Muscle layer of colon (tissue), 2 donors: Measurements from ENCODE around the gene MCF2L2.

ENCODE experiments used
- H3K27ac ChIP-seq: one replicate; pipeline ENCODE4 v1.7.0; 2013; ENCODE audit warnings: low read depth, mild to moderate bottlenecking, low read length, moderate library complexity
- H3K27me3 ChIP-seq, 2 donors: one replicate each; pipeline ENCODE4 v1.7.0; 2013; ENCODE audit warnings: low read length in 2 of 2, mild to moderate bottlenecking in 2 of 2; ENCODE audit not compliant: insufficient read depth in 2 of 2, control insufficient read depth in 1 of 2
- H3K36me3 ChIP-seq: one replicate; pipeline ENCODE4 v1.7.0; 2013; ENCODE audit warnings: mild to moderate bottlenecking, low read length; ENCODE audit not compliant: insufficient read depth
- H3K4me1 ChIP-seq: one replicate; pipeline ENCODE4 v1.7.0; 2013; ENCODE audit warnings: mild to moderate bottlenecking, low read length; ENCODE audit not compliant: insufficient read depth
- H3K4me3 ChIP-seq, 2 donors: one replicate each; pipeline ENCODE4 v1.7.0; 2013; ENCODE audit warnings: low read length in 2 of 2, low read depth in 1 of 2, mild to moderate bottlenecking in 1 of 2, moderate library complexity in 1 of 2
- H3K9ac ChIP-seq: one replicate; pipeline ENCODE4 v1.7.0; 2013; ENCODE audit warnings: low read length
- H3K9me3 ChIP-seq: one replicate; pipeline ENCODE4 v1.7.0; 2013; ENCODE audit warnings: mild to moderate bottlenecking, low read length
- donor health status: abdominal sarcoma.
- donor health status: Adenocarcinoma of cecum.

MCF2L2 gene

GRCh38 chr3:183259621-183260020, 168.8 kb downstream of the MCF2L2 start:
- Histone ChIP-seq H3K9me3 (no peaks in the 10 kb centered on the region), H3K27me3 (peaks cover 0 to 1% of the 10 kb centered on the region in 2 donors), H3K4me1 (peaks cover 4% of the 10 kb centered on the region), H3K4me3 (no peak overlapping the region), H3K36me3 (no peaks in the 10 kb centered on the region), H3K27ac (no peak overlapping the region), H3K9ac (no peak overlapping the region)

- no peak overlapping the region for H3K27ac ChIP-seq
- H3K9me3 ChIP-seq: no peaks in the 10 kb centered on the region
- peaks cover 4% of the 10 kb centered on the region for H3K4me1 ChIP-seq
- no peak overlapping the region for H3K4me3 ChIP-seq
- no peaks in the 10 kb centered on the region for H3K36me3 ChIP-seq
- no peak overlapping the region for H3K9ac ChIP-seq
- H3K27me3 ChIP-seq: peaks cover 0 to 5% of the 10 kb centered on the region in 2 donors
These were observed 169.3 kb downstream of the MCF2L2 start for GRCh38 chr3:183259087-183259486.

- no peaks in the 10 kb centered on the region for H3K36me3 ChIP-seq
- H3K27ac ChIP-seq: no peak overlapping the region
- H3K27me3 ChIP-seq: peaks cover 0 to 5% of the 10 kb centered on the region in 2 donors
- H3K4me1 ChIP-seq: peaks cover 4% of the 10 kb centered on the region
- H3K9ac ChIP-seq: no peak overlapping the region
- H3K9me3 ChIP-seq: no peaks in the 10 kb centered on the region
- peak overlapping the region in 1 of 2 donors; percentile 80 for H3K4me3 ChIP-seq
These were observed 173.1 kb downstream of the MCF2L2 start for GRCh38 chr3:183255348-183255730.

GRCh38 chr3:183254487-183255347, 173.7 kb downstream of the MCF2L2 start:
- peaks cover 0 to 5% of the 10 kb centered on the region in 2 donors for H3K27me3 ChIP-seq
- peak overlapping the region; percentile 13 for H3K9ac ChIP-seq
- H3K27ac ChIP-seq: peak overlapping the region; percentile 59
- peak overlapping the region; percentile 80 to 81 for H3K4me3 ChIP-seq
- peaks cover 4% of the 10 kb centered on the region for H3K4me1 ChIP-seq
- H3K36me3 ChIP-seq: no peaks in the 10 kb centered on the region
- H3K9me3 ChIP-seq: no peaks in the 10 kb centered on the region

- H3K27me3 ChIP-seq: peaks cover 0 to 5% of the 10 kb centered on the region in 2 donors
These were observed 174.6 kb downstream of the MCF2L2 start for GRCh38 chr3:183253528-183254486.

GRCh38 chr3:183252973-183253527, 175.4 kb downstream of the MCF2L2 start, which contains the start of gene B3GNT5:
B3GNT5 (plus strand) TSS chr3:183253253; CDS start chr3:183269799, 16,546 bp downstream.
- peak within 1 kb of the TSS; percentile 28 for H3K9ac ChIP-seq
- H3K4me3 ChIP-seq: peak within 1 kb of the TSS; percentile 80 to 81
- H3K27ac ChIP-seq: peak within 1 kb of the TSS; percentile 59
- no peaks in the 10 kb centered on the region for H3K9me3 ChIP-seq
- H3K27me3 ChIP-seq: peaks cover 0 to 5% of the 10 kb centered on the region in 2 donors
- H3K4me1 ChIP-seq: peaks cover 4% of the 10 kb centered on the region
- H3K36me3 ChIP-seq: no peaks in the 10 kb centered on the region

More at GRCh38 chr3:183253528-183254486, 174.6 kb downstream of the MCF2L2 start:
- Histone ChIP-seq H3K9me3 (no peaks in the 10 kb centered on the region), H3K4me1 (peaks cover 4% of the 10 kb centered on the region), H3K36me3 (no peaks in the 10 kb centered on the region), H3K4me3 (peak overlapping the region; percentile 80 to 81), H3K9ac (peak overlapping the region; percentile 28), H3K27ac (peak overlapping the region; percentile 59)

GRCh38 chr3:183252118-183252782, 176.2 kb downstream of the MCF2L2 start:
- Histone ChIP-seq H3K4me1 (peaks cover 4% of the 10 kb centered on the region), H3K27ac (no peak overlapping the region), H3K9me3 (no peaks in the 10 kb centered on the region), H3K9ac (no peak overlapping the region), H3K27me3 (peaks cover 0 to 5% of the 10 kb centered on the region in 2 donors), H3K36me3 (no peaks in the 10 kb centered on the region), H3K4me3 (no peak overlapping the region)

GRCh38 chr3:183249006-183249718, 179.3 kb downstream of the MCF2L2 start:
- Histone ChIP-seq H3K9ac (no peak overlapping the region), H3K4me3 (no peak overlapping the region), H3K27ac (no peak overlapping the region), H3K27me3 (no peaks in the 10 kb centered on the region), H3K9me3 (no peaks in the 10 kb centered on the region), H3K4me1 (no peaks in the 10 kb centered on the region), H3K36me3 (no peaks in the 10 kb centered on the region)

GRCh38 chr3:183247011-183247589, 181.3 kb downstream of the MCF2L2 start:
- H3K9me3 ChIP-seq: no peaks in the 10 kb centered on the region
- no peak overlapping the region for H3K9ac ChIP-seq
- H3K27me3 ChIP-seq: no peaks in the 10 kb centered on the region
- no peak overlapping the region for H3K4me3 ChIP-seq
- H3K36me3 ChIP-seq: no peaks in the 10 kb centered on the region
- H3K4me1 ChIP-seq: no peaks in the 10 kb centered on the region
- no peak overlapping the region for H3K27ac ChIP-seq

- H3K36me3 ChIP-seq: no peaks in the 10 kb centered on the region
- H3K27ac ChIP-seq: no peak overlapping the region
- no peaks in the 10 kb centered on the region for H3K9me3 ChIP-seq
- no peaks in the 10 kb centered on the region for H3K4me1 ChIP-seq
- H3K4me3 ChIP-seq: no peak overlapping the region
- H3K9ac ChIP-seq: no peak overlapping the region
- H3K27me3 ChIP-seq: no peaks in the 10 kb centered on the region
These were observed 183.4 kb downstream of the MCF2L2 start for GRCh38 chr3:183244981-183245476.
